ENCODE data around the gene MYO9A. TPM values are rescaled to one million over a fixed set of nuclear protein-coding genes. Genes with fewer than 3 reads are reported as not detected.

The MYO9A gene
- total RNA-seq, 1 experiment from 2014 or later, result 23.0 TPM

GRCh38 chr15:72130272-72130671 is 12.3 kb upstream of the MYO9A start:
- Histone ChIP-seq H3K79me2 (ENCODE audit: insufficient read depth, low read length) (no peaks in the 10 kb centered on the region), H4K20me1 (ENCODE audit: insufficient read depth) (no peaks in the 10 kb centered on the region), H2AFZ (ENCODE audit: low read depth, low read length, poor library complexity, severe bottlenecking) (no peak overlapping the region), H3K27ac (ENCODE audit: low read depth, low read length) (no peak overlapping the region), H3K9ac (ENCODE audit: low read length) (no peak overlapping the region), H3K9me3 (ENCODE audit: control insufficient read depth in 1 of 2, insufficient read depth in 1 of 2, low read depth in 1 of 2, low read length in 2 of 2) (no peaks in the 10 kb centered on the region), H3K4me3 (replicated peaks in 1 of 2; ENCODE audit: low read depth in 1 of 2, low read length in 2 of 2) (no peak overlapping the region), H3K4me2 (ENCODE audit: low read length) (no peak overlapping the region), H3K4me1 (ENCODE audit: control insufficient read depth in 1 of 2, insufficient read depth in 2 of 2, low read length in 2 of 2) (no peaks in the 10 kb centered on the region), H3K36me3 (ENCODE audit: control insufficient read depth in 1 of 2, insufficient read depth in 2 of 2, low read length in 2 of 2) (no peaks in the 10 kb centered on the region), H3K27me3 (ENCODE audit: insufficient read depth, low read length) (no peaks in the 10 kb centered on the region), H3K9me2 (ENCODE audit: insufficient read depth) (no peaks in the 10 kb centered on the region)
- CTCF ChIA-PET, result interaction anchor here (0.7 kb wide), 3 partner anchors 11 to 72 kb away, joined by 4 read pairs; partner anchors contain the start of genes MYO9A and SENP8
- intact Hi-C loops (cut with micrococcal nuclease), result no loop called here
- no TSS peak for BruUV-seq (replicated peaks)
- no peak for TF ChIP-seq RAD21 (IDR thresholded peaks at IDR 0.05; ENCODE audit: low read depth)
- TF ChIP-seq SRF (IDR thresholded peaks at IDR 0.05; ENCODE audit: low read depth), result no peak
- TF ChIP-seq EZH2phosphoT487 (IDR thresholded peaks at IDR 0.05; ENCODE audit: borderline replicate concordance), result no peak
- TF ChIP-seq POLR2AphosphoS5 (IDR thresholded peaks at IDR 0.05; ENCODE audit: low read depth, low read length), result no peak
- no peak for TF ChIP-seq EGR1 (IDR thresholded peaks at IDR 0.05; ENCODE audit: low read depth)
- TF ChIP-seq SP1 (IDR thresholded peaks at IDR 0.05; ENCODE audit: low read depth), result no peak
- TF ChIP-seq ELF1 (IDR thresholded peaks at IDR 0.05; ENCODE audit: borderline replicate concordance, low read depth), result no peak
- TF ChIP-seq REST (IDR thresholded peaks at IDR 0.05; ENCODE audit: low read depth), result no peak
- TF ChIP-seq JUND (IDR thresholded peaks at IDR 0.05), result no peak
- TF ChIP-seq ATF3 (IDR thresholded peaks at IDR 0.05), result no peak
- TF ChIP-seq ZNF274 (IDR thresholded peaks at IDR 0.05; ENCODE audit: low read depth, low read length), result no peak
- TF ChIP-seq ZFX (IDR thresholded peaks at IDR 0.05), result no peak
- no peak for TF ChIP-seq TCF7L2 (IDR thresholded peaks at IDR 0.05; ENCODE audit: borderline replicate concordance, extremely low read depth, insufficient read depth, insufficient read length)
- TF ChIP-seq YY1 (IDR thresholded peaks at IDR 0.05; ENCODE audit: extremely low read depth, insufficient replicate concordance, low read depth, low read length), result no peak
- no peak for TF ChIP-seq SIN3A (IDR thresholded peaks at IDR 0.05; ENCODE audit: low read depth)
- no peak for TF ChIP-seq EZH2 (IDR thresholded peaks at IDR 0.05)
- RAD21 ChIA-PET (ENCODE audit: low non-redundant PET in 1 of 2, low total read pairs in 2 of 2, uncharacterized antibody in 2 of 2, unreplicated experiment in 2 of 2), result no interaction called here
- ATAC-seq (no peak), DNase-seq (ENCODE audit: low read depth, low spot score) (no peak)
- POLR2A ChIA-PET, result interaction anchor here (1.3 kb wide), 1 partner anchor 12 kb away, joined by 3 read pairs; the partner anchor contains the start of gene SENP8
